ENCODE data around the gene ENO4. TPM values are rescaled to one million over a fixed set of nuclear protein-coding genes. Genes with fewer than 3 reads are reported as not detected.

The ENO4 gene
- total RNA-seq, 1 experiment from 2014 or later, result 0.22 TPM

DNA sequence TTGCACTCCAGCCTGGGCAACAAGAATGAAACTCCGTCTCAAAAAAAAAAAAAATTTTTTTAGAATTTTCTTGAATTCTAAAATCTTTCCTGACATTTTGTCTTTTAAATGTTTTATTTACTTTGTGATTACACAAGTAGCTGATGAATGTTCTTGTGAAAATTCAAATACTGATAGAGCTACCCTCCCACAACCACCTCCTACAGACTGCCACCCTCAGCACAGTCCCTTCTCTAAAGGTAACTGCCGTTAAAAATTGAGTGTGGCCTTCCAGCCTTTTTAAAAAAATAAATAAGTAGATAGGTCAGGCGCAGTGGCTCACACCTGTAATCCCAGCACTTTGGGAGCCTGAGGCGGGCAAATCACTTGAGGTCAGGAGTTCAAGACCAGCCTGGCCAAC, 15.1 kb downstream of the ENO4 start:
- H3K9me2 ChIP-seq (ENCODE audit: insufficient read depth), result no peaks in the 10 kb centered on the region
- ChIA-PET POLR2A (no interaction called here), RAD21 (ENCODE audit: low non-redundant PET in 1 of 2, low total read pairs in 2 of 2, uncharacterized antibody in 2 of 2, unreplicated experiment in 2 of 2) (no interaction called here), CTCF (no interaction called here)
- H2AFZ ChIP-seq (ENCODE audit: low read depth, low read length, poor library complexity, severe bottlenecking), result no peak overlapping the region
- no peaks in the 10 kb centered on the region for H4K20me1 ChIP-seq (ENCODE audit: insufficient read depth)
- TF ChIP-seq EZH2phosphoT487 (IDR thresholded peaks at IDR 0.05; ENCODE audit: borderline replicate concordance) (no peak), FOSL1 (IDR thresholded peaks at IDR 0.05; ENCODE audit: low read depth) (no peak), CBX3 (IDR thresholded peaks at IDR 0.05; ENCODE audit: low read depth) (no peak), POLR2A (IDR thresholded peaks at IDR 0.05; ENCODE audit: borderline replicate concordance, extremely low read depth, insufficient read depth, insufficient read length) (no peak), RAD21 (IDR thresholded peaks at IDR 0.05; ENCODE audit: low read depth) (no peak), JUND (IDR thresholded peaks at IDR 0.05) (no peak), ZNF274 (IDR thresholded peaks at IDR 0.05; ENCODE audit: low read depth, low read length) (no peak), ELF1 (IDR thresholded peaks at IDR 0.05; ENCODE audit: borderline replicate concordance, low read depth) (no peak), TCF7L2 (IDR thresholded peaks at IDR 0.05; ENCODE audit: borderline replicate concordance, extremely low read depth, insufficient read depth, insufficient read length) (no peak), EGR1 (IDR thresholded peaks at IDR 0.05; ENCODE audit: low read depth) (no peak), SP1 (IDR thresholded peaks at IDR 0.05; ENCODE audit: low read depth) (no peak), ZFX (IDR thresholded peaks at IDR 0.05) (no peak), SIN3A (IDR thresholded peaks at IDR 0.05; ENCODE audit: low read depth) (no peak), EZH2 (IDR thresholded peaks at IDR 0.05) (no peak)
- TF ChIP-seq, protein P1, sequence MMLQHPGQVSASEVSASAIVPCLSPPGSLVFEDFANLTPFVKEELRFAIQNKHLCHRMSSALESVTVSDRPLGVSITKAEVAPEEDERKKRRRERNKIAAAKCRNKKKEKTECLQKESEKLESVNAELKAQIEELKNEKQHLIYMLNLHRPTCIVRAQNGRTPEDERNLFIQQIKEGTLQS (IDR thresholded peaks at IDR 0.05), result no peak
- TF ChIP-seq, protein P2, sequence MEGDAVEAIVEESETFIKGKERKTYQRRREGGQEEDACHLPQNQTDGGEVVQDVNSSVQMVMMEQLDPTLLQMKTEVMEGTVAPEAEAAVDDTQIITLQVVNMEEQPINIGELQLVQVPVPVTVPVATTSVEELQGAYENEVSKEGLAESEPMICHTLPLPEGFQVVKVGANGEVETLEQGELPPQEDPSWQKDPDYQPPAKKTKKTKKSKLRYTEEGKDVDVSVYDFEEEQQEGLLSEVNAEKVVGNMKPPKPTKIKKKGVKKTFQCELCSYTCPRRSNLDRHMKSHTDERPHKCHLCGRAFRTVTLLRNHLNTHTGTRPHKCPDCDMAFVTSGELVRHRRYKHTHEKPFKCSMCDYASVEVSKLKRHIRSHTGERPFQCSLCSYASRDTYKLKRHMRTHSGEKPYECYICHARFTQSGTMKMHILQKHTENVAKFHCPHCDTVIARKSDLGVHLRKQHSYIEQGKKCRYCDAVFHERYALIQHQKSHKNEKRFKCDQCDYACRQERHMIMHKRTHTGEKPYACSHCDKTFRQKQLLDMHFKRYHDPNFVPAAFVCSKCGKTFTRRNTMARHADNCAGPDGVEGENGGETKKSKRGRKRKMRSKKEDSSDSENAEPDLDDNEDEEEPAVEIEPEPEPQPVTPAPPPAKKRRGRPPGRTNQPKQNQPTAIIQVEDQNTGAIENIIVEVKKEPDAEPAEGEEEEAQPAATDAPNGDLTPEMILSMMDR (IDR thresholded peaks at IDR 0.05 in 2 of 3, conservative IDR thresholded peaks at IDR 0.05 in 1 of 3; ENCODE audit: borderline replicate concordance in 1 of 3, insufficient read depth in 1 of 3, low read depth in 2 of 3, low read length in 2 of 3), result no peak
- TF ChIP-seq, protein P3, sequence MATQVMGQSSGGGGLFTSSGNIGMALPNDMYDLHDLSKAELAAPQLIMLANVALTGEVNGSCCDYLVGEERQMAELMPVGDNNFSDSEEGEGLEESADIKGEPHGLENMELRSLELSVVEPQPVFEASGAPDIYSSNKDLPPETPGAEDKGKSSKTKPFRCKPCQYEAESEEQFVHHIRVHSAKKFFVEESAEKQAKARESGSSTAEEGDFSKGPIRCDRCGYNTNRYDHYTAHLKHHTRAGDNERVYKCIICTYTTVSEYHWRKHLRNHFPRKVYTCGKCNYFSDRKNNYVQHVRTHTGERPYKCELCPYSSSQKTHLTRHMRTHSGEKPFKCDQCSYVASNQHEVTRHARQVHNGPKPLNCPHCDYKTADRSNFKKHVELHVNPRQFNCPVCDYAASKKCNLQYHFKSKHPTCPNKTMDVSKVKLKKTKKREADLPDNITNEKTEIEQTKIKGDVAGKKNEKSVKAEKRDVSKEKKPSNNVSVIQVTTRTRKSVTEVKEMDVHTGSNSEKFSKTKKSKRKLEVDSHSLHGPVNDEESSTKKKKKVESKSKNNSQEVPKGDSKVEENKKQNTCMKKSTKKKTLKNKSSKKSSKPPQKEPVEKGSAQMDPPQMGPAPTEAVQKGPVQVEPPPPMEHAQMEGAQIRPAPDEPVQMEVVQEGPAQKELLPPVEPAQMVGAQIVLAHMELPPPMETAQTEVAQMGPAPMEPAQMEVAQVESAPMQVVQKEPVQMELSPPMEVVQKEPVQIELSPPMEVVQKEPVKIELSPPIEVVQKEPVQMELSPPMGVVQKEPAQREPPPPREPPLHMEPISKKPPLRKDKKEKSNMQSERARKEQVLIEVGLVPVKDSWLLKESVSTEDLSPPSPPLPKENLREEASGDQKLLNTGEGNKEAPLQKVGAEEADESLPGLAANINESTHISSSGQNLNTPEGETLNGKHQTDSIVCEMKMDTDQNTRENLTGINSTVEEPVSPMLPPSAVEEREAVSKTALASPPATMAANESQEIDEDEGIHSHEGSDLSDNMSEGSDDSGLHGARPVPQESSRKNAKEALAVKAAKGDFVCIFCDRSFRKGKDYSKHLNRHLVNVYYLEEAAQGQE (IDR thresholded peaks at IDR 0.05; ENCODE audit: low read depth), result no peak
- TF ChIP-seq, protein P4, sequence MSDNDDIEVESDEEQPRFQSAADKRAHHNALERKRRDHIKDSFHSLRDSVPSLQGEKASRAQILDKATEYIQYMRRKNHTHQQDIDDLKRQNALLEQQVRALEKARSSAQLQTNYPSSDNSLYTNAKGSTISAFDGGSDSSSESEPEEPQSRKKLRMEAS (IDR thresholded peaks at IDR 0.05), result no peak
- no peak overlapping the region for H3K4me3 ChIP-seq (replicated peaks in 1 of 2; ENCODE audit: low read depth in 1 of 2, low read length in 2 of 2)
- ATAC-seq, result no peak
- intact Hi-C loops (cut with micrococcal nuclease), result no loop called here
- no peak overlapping the region for H3K4me2 ChIP-seq (ENCODE audit: low read length)
- no peaks in the 10 kb centered on the region for H3K36me3 ChIP-seq (ENCODE audit: control insufficient read depth in 1 of 2, insufficient read depth in 2 of 2, low read length in 2 of 2)
- DNase-seq (ENCODE audit: low read depth, low spot score), result no peak
- H3K9ac ChIP-seq (ENCODE audit: low read length), result no peak overlapping the region
- H3K9me3 ChIP-seq (ENCODE audit: control insufficient read depth in 1 of 2, insufficient read depth in 1 of 2, low read depth in 1 of 2, low read length in 2 of 2), result no peaks in the 10 kb centered on the region
- H3K4me1 ChIP-seq (ENCODE audit: control insufficient read depth in 1 of 2, insufficient read depth in 2 of 2, low read length in 2 of 2), result no peaks in the 10 kb centered on the region
- no peak overlapping the region for H3K27ac ChIP-seq (ENCODE audit: low read depth, low read length)
- no peaks in the 10 kb centered on the region for H3K27me3 ChIP-seq (ENCODE audit: insufficient read depth, low read length)
- no peaks in the 10 kb centered on the region for H3K79me2 ChIP-seq (ENCODE audit: insufficient read depth, low read length)
- no TSS peak for BruUV-seq (replicated peaks)

Data from HCT116 (cell line).